K562 (cell line): ENCODE results near the gene ROBO1. TPM values are rescaled to one million over a fixed set of nuclear protein-coding genes. Genes with fewer than 3 reads are reported as not detected.

Source experiments
- MGA ChIP-seq: fragments of 450-650 bp; IDR thresholded peaks from 2 replicates; pipeline ENCODE4 v1.6.1; 2016; ENCODE audit warnings: mild to moderate bottlenecking, moderate library complexity
- ZNF263 ChIP-seq: sonication (generic); formaldehyde crosslinking; IDR thresholded peaks from 2 replicates; pipeline ENCODE4 v1.8.0; 2022; ENCODE audit warnings: mild to moderate bottlenecking, missing genetic modification reagents, borderline replicate concordance
- polyA plus RNA-seq, 8 experiments: library from polyadenylated mRNA; depleted of rRNA in 4 of 8; stranded (reverse) in 5 of 8; unstranded in 3 of 8; fragments of >200 nt; fragmentation: Nextera tagmentation in 2 of 8; fragmentation: Illumina TruSeq in 1 of 8; extraction: Ambion mirVana in 2 of 8; extraction: Trizol in 1 of 8; gene quantifications; 2 replicates each; pipeline versions ENCODE4 v1.2.1 to v1.2.3, GENCODE V29; 2011 to 2014; ENCODE audit warnings: inconsistent platforms in 1 of 8, missing spikeins in 1 of 8
- total RNA-seq, 7 experiments: library from RNA; depleted of rRNA in 6 of 7; stranded (reverse); fragments of >200 nt in 6 of 7; fragmentation: Illumina TruSeq in 2 of 7; extraction: Trizol in 2 of 7; gene quantifications; 2 replicates each; pipeline versions ENCODE4 v1.2.1 to v1.2.3, GENCODE V29; 2011 to 2021; ENCODE audit warnings: low replicate concordance in 1 of 7

The ROBO1 gene
- total and polyA plus RNA-seq, 9 of the 15 experiments (the other 6 are each of a cell fraction or from before 2014, with no cell fraction given), result 0.01 to 0.53 (median 0.17) TPM; not detected in 5

GRCh38 chr3:78873641-78874040 lies 894.2 kb downstream of the ROBO1 start (continued):
- TF ChIP-seq MGA (no peak), ZNF263 (no peak)
- TF ChIP-seq, all 486 proteins: peak for 0
